A204.1 (cell line): ENCODE results near the gene CYP19A1.

Source experiments
- FAIRE-seq: peaks from 2 replicates; lab custom pipeline; 2012; peaks lifted over from hg19 to GRCh38; lab: Jason Lieb, UNC

Gene CYP19A1

DNA sequence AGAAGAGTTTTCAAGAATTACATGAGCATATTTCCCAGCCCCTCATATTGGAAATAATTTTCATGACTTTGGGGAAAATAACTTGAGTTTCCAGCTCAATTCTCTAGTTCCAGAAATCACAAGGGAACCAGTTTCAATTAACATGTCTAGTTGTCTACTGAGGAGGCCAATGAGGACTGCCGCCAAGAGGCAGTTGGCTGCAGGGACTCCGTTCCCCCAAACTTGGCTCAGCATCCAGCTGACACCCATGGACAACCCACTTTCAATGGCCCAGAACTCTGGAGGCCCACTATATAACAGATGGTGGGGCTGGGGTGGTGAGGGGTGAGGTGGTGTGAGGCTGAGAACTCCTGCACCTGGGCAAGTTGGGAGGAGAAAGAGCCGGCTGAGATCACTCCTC lies 157.2 kb downstream of the CYP19A1 start:
- FAIRE-seq, result no peak

DNA sequence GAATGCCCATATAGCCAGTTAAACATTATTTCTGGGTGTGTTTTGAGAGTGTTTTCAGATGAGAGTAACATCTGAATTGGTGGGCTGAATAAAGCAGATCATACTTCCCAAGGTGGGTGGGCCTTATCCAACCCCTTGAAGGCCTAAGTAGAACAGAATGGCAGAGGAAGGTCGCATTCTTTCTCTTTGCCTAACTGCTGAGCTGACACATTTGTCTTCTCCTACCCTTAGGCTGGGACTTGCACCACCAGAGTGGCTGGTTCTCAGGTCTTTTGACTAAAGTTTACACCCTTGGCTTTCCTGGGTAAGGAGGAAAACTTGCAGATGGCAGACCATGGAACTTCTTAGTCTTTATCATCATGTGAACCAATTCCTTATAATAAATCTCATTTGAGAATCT lies 157.9 kb downstream of the CYP19A1 start:
- no peak for FAIRE-seq

GRCh38 chr15:51180011-51180410 lies 158.4 kb downstream of the CYP19A1 start:
- no peak for FAIRE-seq

GRCh38 chr15:51172193-51172592 lies 166.2 kb downstream of the CYP19A1 start:
- no peak for FAIRE-seq

DNA sequence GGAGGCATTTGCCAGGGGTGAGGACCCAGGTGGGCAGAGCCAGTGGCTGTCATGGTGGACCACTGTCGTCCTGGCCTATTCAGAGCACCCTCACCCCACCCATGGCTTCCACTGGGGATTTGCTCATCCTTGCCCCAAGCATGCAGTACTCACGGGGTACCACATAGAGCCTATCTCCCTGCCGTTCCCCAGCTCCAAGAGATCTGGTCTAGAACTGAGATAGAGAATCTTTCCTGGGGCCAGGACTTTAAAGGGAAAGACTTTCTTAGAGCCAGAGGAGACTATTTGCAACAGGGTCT lies 166.8 kb downstream of the CYP19A1 start:
- FAIRE-seq, result no peak

- no peak for FAIRE-seq
These were observed 167.3 kb downstream of the CYP19A1 start for GRCh38 chr15:51170882-51171633.

- FAIRE-seq, result no peak
These were observed 169.7 kb downstream of the CYP19A1 start for GRCh38 chr15:51168700-51169099.

GRCh38 chr15:51163843-51164242 lies 174.6 kb downstream of the CYP19A1 start:
- no peak for FAIRE-seq

- FAIRE-seq, result peak; percentile 89
These were observed 175.3 kb downstream of the CYP19A1 start for GRCh38 chr15:51162865-51163762.

DNA sequence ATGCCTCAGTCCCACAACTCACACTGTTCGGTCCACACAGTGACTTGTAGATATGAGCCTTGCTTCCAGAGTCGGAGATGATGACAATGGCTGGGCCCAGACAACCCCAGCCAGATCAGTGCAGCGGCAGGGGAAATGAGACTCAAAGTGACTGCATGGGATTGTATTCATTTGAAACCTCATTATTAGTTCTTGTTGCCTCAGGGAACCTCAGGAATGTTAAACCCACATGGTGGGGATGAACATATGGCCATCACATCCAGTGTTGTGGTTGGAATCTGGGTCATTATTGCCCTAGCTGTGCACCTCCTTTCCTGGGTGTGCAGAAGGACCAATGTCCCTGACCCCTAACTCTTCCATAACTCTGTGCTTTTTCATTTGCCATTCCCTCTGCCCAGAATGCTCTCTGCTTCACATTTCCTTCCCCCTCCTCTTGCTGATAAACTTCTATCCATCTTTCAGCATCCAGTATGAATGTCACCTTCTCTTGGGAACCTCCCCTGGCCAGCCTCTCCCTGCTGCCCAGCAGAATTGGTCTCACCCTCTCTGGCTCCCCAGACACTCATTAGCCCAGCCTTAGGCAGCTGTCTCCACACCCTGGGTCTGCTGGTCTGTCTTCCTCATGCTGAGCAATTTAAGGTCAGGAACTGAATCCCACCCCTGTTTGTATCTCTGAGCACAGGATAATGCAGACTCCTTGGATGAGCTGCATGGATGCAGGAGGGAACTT lies 176.7 kb downstream of the CYP19A1 start:
- no peak for FAIRE-seq

GRCh38 chr15:51160484-51160883 lies 177.9 kb downstream of the CYP19A1 start:
- FAIRE-seq, result no peak
